ENCODE results near the gene CDKN1B. TPM values are rescaled to one million over a fixed set of nuclear protein-coding genes. Genes with fewer than 3 reads are reported as not detected.

The CDKN1B gene
- total RNA-seq, 1 experiment from 2014 or later: 33.1 TPM

DNA sequence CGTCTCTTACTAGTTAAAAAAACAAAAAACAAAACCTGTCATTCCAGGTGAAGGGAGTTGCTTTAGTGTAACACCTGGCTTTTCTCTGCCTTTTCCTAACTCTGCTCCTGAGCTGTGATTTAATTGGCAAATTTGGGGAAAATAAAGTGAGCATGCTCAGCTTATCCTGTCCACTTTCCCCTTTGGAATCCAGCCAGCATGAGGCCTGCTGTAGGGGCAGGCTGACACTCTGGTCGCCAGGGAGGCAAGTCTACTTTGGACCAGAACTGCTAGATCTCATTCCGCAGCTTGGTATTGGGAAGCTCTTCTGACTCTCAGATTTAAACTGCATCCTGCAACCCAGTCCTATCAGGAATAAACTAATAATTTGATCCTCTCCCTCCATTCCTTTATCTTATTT, 30.1 kb downstream of the CDKN1B start (continued):
- TF ChIP-seq, protein P1, sequence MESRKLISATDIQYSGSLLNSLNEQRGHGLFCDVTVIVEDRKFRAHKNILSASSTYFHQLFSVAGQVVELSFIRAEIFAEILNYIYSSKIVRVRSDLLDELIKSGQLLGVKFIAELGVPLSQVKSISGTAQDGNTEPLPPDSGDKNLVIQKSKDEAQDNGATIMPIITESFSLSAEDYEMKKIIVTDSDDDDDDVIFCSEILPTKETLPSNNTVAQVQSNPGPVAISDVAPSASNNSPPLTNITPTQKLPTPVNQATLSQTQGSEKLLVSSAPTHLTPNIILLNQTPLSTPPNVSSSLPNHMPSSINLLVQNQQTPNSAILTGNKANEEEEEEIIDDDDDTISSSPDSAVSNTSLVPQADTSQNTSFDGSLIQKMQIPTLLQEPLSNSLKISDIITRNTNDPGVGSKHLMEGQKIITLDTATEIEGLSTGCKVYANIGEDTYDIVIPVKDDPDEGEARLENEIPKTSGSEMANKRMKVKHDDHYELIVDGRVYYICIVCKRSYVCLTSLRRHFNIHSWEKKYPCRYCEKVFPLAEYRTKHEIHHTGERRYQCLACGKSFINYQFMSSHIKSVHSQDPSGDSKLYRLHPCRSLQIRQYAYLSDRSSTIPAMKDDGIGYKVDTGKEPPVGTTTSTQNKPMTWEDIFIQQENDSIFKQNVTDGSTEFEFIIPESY (IDR thresholded peaks at IDR 0.05; ENCODE audit: extremely low read depth, insufficient replicate concordance, low read length): no peak
- TF ChIP-seq ZFX (IDR thresholded peaks at IDR 0.05) (no peak), CBX3 (IDR thresholded peaks at IDR 0.05; ENCODE audit: low read depth) (no peak)
- TF ChIP-seq, protein P2, sequence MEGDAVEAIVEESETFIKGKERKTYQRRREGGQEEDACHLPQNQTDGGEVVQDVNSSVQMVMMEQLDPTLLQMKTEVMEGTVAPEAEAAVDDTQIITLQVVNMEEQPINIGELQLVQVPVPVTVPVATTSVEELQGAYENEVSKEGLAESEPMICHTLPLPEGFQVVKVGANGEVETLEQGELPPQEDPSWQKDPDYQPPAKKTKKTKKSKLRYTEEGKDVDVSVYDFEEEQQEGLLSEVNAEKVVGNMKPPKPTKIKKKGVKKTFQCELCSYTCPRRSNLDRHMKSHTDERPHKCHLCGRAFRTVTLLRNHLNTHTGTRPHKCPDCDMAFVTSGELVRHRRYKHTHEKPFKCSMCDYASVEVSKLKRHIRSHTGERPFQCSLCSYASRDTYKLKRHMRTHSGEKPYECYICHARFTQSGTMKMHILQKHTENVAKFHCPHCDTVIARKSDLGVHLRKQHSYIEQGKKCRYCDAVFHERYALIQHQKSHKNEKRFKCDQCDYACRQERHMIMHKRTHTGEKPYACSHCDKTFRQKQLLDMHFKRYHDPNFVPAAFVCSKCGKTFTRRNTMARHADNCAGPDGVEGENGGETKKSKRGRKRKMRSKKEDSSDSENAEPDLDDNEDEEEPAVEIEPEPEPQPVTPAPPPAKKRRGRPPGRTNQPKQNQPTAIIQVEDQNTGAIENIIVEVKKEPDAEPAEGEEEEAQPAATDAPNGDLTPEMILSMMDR (IDR thresholded peaks at IDR 0.05 in 2 of 3, conservative IDR thresholded peaks at IDR 0.05 in 1 of 3; ENCODE audit: borderline replicate concordance in 1 of 3, insufficient read depth in 1 of 3, low read depth in 2 of 3, low read length in 2 of 3): no peak

DNA sequence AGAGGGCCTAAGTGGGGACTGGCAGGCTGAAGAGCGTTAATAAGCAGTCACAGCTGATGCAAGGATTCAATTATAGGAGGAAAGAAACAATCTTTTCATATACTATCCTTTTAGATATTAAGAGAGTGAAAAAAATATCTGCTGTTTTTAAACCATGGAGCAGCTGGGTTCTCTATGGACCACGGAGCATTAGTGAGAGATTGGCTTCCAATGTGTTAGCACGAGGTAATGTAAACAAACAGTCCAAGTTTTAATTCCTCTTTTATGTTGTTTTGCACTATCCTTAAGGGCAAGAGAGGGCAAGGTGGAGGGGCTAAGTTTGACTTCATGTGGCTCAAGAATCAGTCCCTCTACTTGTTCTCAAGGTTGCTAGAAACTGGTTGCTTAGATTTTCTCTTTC, 30.9 kb downstream of the CDKN1B start:
- Histone ChIP-seq H3K9me3 (ENCODE audit: control insufficient read depth in 1 of 2, insufficient read depth in 1 of 2, low read depth in 1 of 2, low read length in 2 of 2) (no peaks in the 10 kb centered on the region), H3K27ac (ENCODE audit: low read depth, low read length) (no peak overlapping the region), H3K79me2 (ENCODE audit: insufficient read depth, low read length) (no peaks in the 10 kb centered on the region), H3K9ac (ENCODE audit: low read length) (no peak overlapping the region), H3K9me2 (ENCODE audit: insufficient read depth) (no peaks in the 10 kb centered on the region), H3K4me2 (ENCODE audit: low read length) (no peak overlapping the region), H3K4me3 (replicated peaks in 1 of 2; ENCODE audit: low read depth in 1 of 2, low read length in 2 of 2) (no peak overlapping the region), H3K4me1 (ENCODE audit: control insufficient read depth in 1 of 2, insufficient read depth in 2 of 2, low read length in 2 of 2) (peaks cover 5 to 14% of the 10 kb centered on the region in 2 experiments), H3K36me3 (ENCODE audit: control insufficient read depth in 1 of 2, insufficient read depth in 2 of 2, low read length in 2 of 2) (no peaks in the 10 kb centered on the region), H2AFZ (ENCODE audit: low read depth, low read length, poor library complexity, severe bottlenecking) (no peak overlapping the region), H3K27me3 (ENCODE audit: insufficient read depth, low read length) (no peaks in the 10 kb centered on the region), H4K20me1 (ENCODE audit: insufficient read depth) (no peaks in the 10 kb centered on the region)
- no peak for ATAC-seq
- intact Hi-C loops (cut with micrococcal nuclease): no loop called here
- no peak for TF ChIP-seq RAD21 (IDR thresholded peaks at IDR 0.05; ENCODE audit: low read depth)
- TF ChIP-seq, protein P3, sequence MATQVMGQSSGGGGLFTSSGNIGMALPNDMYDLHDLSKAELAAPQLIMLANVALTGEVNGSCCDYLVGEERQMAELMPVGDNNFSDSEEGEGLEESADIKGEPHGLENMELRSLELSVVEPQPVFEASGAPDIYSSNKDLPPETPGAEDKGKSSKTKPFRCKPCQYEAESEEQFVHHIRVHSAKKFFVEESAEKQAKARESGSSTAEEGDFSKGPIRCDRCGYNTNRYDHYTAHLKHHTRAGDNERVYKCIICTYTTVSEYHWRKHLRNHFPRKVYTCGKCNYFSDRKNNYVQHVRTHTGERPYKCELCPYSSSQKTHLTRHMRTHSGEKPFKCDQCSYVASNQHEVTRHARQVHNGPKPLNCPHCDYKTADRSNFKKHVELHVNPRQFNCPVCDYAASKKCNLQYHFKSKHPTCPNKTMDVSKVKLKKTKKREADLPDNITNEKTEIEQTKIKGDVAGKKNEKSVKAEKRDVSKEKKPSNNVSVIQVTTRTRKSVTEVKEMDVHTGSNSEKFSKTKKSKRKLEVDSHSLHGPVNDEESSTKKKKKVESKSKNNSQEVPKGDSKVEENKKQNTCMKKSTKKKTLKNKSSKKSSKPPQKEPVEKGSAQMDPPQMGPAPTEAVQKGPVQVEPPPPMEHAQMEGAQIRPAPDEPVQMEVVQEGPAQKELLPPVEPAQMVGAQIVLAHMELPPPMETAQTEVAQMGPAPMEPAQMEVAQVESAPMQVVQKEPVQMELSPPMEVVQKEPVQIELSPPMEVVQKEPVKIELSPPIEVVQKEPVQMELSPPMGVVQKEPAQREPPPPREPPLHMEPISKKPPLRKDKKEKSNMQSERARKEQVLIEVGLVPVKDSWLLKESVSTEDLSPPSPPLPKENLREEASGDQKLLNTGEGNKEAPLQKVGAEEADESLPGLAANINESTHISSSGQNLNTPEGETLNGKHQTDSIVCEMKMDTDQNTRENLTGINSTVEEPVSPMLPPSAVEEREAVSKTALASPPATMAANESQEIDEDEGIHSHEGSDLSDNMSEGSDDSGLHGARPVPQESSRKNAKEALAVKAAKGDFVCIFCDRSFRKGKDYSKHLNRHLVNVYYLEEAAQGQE (IDR thresholded peaks at IDR 0.05; ENCODE audit: low read depth): no peak
- TF ChIP-seq YY1 (IDR thresholded peaks at IDR 0.05; ENCODE audit: extremely low read depth, insufficient replicate concordance, low read depth, low read length): no peak
- TF ChIP-seq ZNF274 (IDR thresholded peaks at IDR 0.05; ENCODE audit: low read depth, low read length): no peak
- no peak for TF ChIP-seq POLR2AphosphoS5 (IDR thresholded peaks at IDR 0.05; ENCODE audit: low read depth, low read length)
- TF ChIP-seq EZH2phosphoT487 (IDR thresholded peaks at IDR 0.05; ENCODE audit: borderline replicate concordance): no peak
- no peak for TF ChIP-seq SRF (IDR thresholded peaks at IDR 0.05; ENCODE audit: low read depth)
- ChIA-PET RAD21 (ENCODE audit: low non-redundant PET in 1 of 2, low total read pairs in 2 of 2, uncharacterized antibody in 2 of 2, unreplicated experiment in 2 of 2) (no interaction called here), POLR2A (no interaction called here), CTCF (interaction anchor here (4.4 kb wide), 1 partner anchor 11 kb away, joined by 30 read pairs; no protein-coding TSS in a partner anchor)
- BruUV-seq (replicated peaks): no TSS peak
- no peak for DNase-seq (ENCODE audit: low read depth, low spot score)
